22Rv1 (cell line): Measurements from ENCODE around the gene SRSF10.

Experiments used
- ZFX ChIP-seq: fragments of 450-650 bp; IDR thresholded peaks from 2 replicates; pipeline ENCODE4 v1.6.1; 2017; ENCODE audit warnings: antibody characterized with exemption, borderline replicate concordance
- TF ChIP-seq, protein P1 (sequence below): fragments of 450-650 bp; IDR thresholded peaks from 2 replicates; pipeline ENCODE4 v1.5.1; 2017; ENCODE audit warnings: mild to moderate bottlenecking

DNA sequence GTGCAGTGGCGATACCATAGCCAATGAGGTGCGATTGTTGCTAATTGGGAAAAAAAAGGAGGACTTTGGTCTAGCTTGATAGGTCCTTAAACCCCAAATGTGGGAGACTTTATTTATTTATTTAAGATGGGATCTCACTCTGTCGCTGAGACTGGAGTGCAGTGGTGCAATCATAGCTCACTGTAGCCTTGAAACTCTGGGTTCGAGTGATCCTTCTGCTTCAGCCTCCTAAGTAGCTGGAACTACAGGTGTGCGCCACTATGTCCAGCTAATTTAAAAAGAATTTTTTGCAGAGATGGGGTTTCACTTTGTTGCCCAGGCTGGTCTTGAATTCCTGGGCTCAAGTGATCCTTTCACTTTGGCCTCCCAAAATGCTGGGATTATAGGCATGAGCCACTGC is 24.0 kb upstream of the SRSF10 start:
- TF ChIP-seq, protein P1, sequence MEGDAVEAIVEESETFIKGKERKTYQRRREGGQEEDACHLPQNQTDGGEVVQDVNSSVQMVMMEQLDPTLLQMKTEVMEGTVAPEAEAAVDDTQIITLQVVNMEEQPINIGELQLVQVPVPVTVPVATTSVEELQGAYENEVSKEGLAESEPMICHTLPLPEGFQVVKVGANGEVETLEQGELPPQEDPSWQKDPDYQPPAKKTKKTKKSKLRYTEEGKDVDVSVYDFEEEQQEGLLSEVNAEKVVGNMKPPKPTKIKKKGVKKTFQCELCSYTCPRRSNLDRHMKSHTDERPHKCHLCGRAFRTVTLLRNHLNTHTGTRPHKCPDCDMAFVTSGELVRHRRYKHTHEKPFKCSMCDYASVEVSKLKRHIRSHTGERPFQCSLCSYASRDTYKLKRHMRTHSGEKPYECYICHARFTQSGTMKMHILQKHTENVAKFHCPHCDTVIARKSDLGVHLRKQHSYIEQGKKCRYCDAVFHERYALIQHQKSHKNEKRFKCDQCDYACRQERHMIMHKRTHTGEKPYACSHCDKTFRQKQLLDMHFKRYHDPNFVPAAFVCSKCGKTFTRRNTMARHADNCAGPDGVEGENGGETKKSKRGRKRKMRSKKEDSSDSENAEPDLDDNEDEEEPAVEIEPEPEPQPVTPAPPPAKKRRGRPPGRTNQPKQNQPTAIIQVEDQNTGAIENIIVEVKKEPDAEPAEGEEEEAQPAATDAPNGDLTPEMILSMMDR: no peak
- no peak for TF ChIP-seq ZFX
